ENCODE data around the gene KCNK13.

Gene KCNK13

GRCh38 chr14:90109858-90110257 lies 48.1 kb downstream of the KCNK13 start:
- TF ChIP-seq EZH2 (IDR thresholded peaks at IDR 0.05; ENCODE audit: borderline replicate concordance, low read depth, low read length, severe bottlenecking): no peak
- TF ChIP-seq CTCF (IDR thresholded peaks at IDR 0.05; ENCODE audit: borderline replicate concordance, extremely low read depth, low read length, poor library complexity, severe bottlenecking): peak; percentile 60
- no peaks in the 10 kb centered on the region for H3K79me2 ChIP-seq (ENCODE audit: insufficient read depth, low read length)
- no peak overlapping the region for H2AFZ ChIP-seq (ENCODE audit: low read depth, low read length)
- H4K20me1 ChIP-seq (ENCODE audit: insufficient read depth, low read length): no peaks in the 10 kb centered on the region
- ATAC-seq (ENCODE audit: insufficient read depth, low read depth) (peak; percentile 52; the same call in 1 of the 3 replicates), DNase-seq (peak; percentile 19)
- H3K36me3 ChIP-seq (ENCODE audit: insufficient read depth, low read length): no peaks in the 10 kb centered on the region
- H3K9ac ChIP-seq (ENCODE audit: low read depth, low read length): no peak overlapping the region
- no peaks in the 10 kb centered on the region for H3K27me3 ChIP-seq (ENCODE audit: insufficient read depth, low read length, poor library complexity)
- H3K9me3 ChIP-seq (ENCODE audit: insufficient read depth, low read length, severe bottlenecking): no peaks in the 10 kb centered on the region
- H3K4me2 ChIP-seq (ENCODE audit: insufficient read depth, low read length): no peak overlapping the region
- H3K4me3 ChIP-seq (ENCODE audit: low read depth in 1 of 2, low read length in 2 of 2): no peak overlapping the region
- no peaks in the 10 kb centered on the region for H3K4me1 ChIP-seq (ENCODE audit: insufficient read depth, low read length)
- H3K27ac ChIP-seq (ENCODE audit: low read length): no peak overlapping the region

- H3K9me3 ChIP-seq (ENCODE audit: insufficient read depth, low read length, severe bottlenecking): no peaks in the 10 kb centered on the region
- no peaks in the 10 kb centered on the region for H3K36me3 ChIP-seq (ENCODE audit: insufficient read depth, low read length)
- no peak overlapping the region for H3K4me2 ChIP-seq (ENCODE audit: insufficient read depth, low read length)
- H2AFZ ChIP-seq (ENCODE audit: low read depth, low read length): no peak overlapping the region
- no peaks in the 10 kb centered on the region for H3K79me2 ChIP-seq (ENCODE audit: insufficient read depth, low read length)
- H3K27ac ChIP-seq (ENCODE audit: low read length): no peak overlapping the region
- H3K4me1 ChIP-seq (ENCODE audit: insufficient read depth, low read length): no peaks in the 10 kb centered on the region
- ATAC-seq (ENCODE audit: insufficient read depth, low read depth) (no peak), DNase-seq (no peak)
- H3K27me3 ChIP-seq (ENCODE audit: insufficient read depth, low read length, poor library complexity): no peaks in the 10 kb centered on the region
- no peak for TF ChIP-seq EZH2 (IDR thresholded peaks at IDR 0.05; ENCODE audit: borderline replicate concordance, low read depth, low read length, severe bottlenecking)
- TF ChIP-seq CTCF (IDR thresholded peaks at IDR 0.05; ENCODE audit: borderline replicate concordance, extremely low read depth, low read length, poor library complexity, severe bottlenecking): no peak
- H3K9ac ChIP-seq (ENCODE audit: low read depth, low read length): no peak overlapping the region
- no peaks in the 10 kb centered on the region for H4K20me1 ChIP-seq (ENCODE audit: insufficient read depth, low read length)
- no peak overlapping the region for H3K4me3 ChIP-seq (ENCODE audit: low read depth in 1 of 2, low read length in 2 of 2)
Measured at GRCh38 chr14:90111895-90112534, 50.2 kb downstream of the KCNK13 start.

- H3K4me2 ChIP-seq (ENCODE audit: insufficient read depth, low read length): no peak overlapping the region
- no peaks in the 10 kb centered on the region for H3K9me3 ChIP-seq (ENCODE audit: insufficient read depth, low read length, severe bottlenecking)
- ATAC-seq (ENCODE audit: insufficient read depth, low read depth) (no peak), DNase-seq (no peak)
- H3K27me3 ChIP-seq (ENCODE audit: insufficient read depth, low read length, poor library complexity): peaks cover 6% of the 10 kb centered on the region
- H4K20me1 ChIP-seq (ENCODE audit: insufficient read depth, low read length): no peaks in the 10 kb centered on the region
- H3K4me3 ChIP-seq (ENCODE audit: low read depth in 1 of 2, low read length in 2 of 2): no peak overlapping the region
- no peaks in the 10 kb centered on the region for H3K4me1 ChIP-seq (ENCODE audit: insufficient read depth, low read length)
- H3K36me3 ChIP-seq (ENCODE audit: insufficient read depth, low read length): no peaks in the 10 kb centered on the region
- no peak overlapping the region for H2AFZ ChIP-seq (ENCODE audit: low read depth, low read length)
- H3K27ac ChIP-seq (ENCODE audit: low read length): no peak overlapping the region
- H3K79me2 ChIP-seq (ENCODE audit: insufficient read depth, low read length): no peaks in the 10 kb centered on the region
- no peak for TF ChIP-seq CTCF (IDR thresholded peaks at IDR 0.05; ENCODE audit: borderline replicate concordance, extremely low read depth, low read length, poor library complexity, severe bottlenecking)
- TF ChIP-seq EZH2 (IDR thresholded peaks at IDR 0.05; ENCODE audit: borderline replicate concordance, low read depth, low read length, severe bottlenecking): no peak
- no peak overlapping the region for H3K9ac ChIP-seq (ENCODE audit: low read depth, low read length)
Measured at GRCh38 chr14:90114554-90114953, 52.8 kb downstream of the KCNK13 start.

All from DND-41 (cell line).